ENCODE results near the gene AHNAK.

AHNAK gene

DNA sequence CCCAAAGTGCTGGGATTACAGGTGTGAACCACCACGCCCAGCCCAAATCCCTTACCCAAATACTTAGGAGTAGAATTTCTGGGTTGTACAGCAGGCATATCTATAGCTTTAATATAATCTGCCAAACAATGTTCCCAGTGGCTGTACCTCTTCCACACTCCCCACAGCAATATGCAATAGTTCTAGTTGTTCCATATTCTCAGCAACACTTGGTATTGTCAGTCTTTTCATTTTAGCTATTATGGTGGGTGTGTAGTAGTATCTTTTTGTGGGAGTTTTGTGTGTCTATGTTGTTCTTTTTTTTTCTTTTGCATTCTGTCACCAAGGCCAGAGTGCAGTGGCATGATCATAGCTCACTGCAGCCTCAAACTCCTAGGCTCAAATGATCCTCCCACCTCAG is 109.0 kb downstream of the AHNAK start:
- no peak for TF ChIP-seq POLR2AphosphoS5 (IDR thresholded peaks at IDR 0.05; ENCODE audit: low read depth)
- TF ChIP-seq, protein P1, sequence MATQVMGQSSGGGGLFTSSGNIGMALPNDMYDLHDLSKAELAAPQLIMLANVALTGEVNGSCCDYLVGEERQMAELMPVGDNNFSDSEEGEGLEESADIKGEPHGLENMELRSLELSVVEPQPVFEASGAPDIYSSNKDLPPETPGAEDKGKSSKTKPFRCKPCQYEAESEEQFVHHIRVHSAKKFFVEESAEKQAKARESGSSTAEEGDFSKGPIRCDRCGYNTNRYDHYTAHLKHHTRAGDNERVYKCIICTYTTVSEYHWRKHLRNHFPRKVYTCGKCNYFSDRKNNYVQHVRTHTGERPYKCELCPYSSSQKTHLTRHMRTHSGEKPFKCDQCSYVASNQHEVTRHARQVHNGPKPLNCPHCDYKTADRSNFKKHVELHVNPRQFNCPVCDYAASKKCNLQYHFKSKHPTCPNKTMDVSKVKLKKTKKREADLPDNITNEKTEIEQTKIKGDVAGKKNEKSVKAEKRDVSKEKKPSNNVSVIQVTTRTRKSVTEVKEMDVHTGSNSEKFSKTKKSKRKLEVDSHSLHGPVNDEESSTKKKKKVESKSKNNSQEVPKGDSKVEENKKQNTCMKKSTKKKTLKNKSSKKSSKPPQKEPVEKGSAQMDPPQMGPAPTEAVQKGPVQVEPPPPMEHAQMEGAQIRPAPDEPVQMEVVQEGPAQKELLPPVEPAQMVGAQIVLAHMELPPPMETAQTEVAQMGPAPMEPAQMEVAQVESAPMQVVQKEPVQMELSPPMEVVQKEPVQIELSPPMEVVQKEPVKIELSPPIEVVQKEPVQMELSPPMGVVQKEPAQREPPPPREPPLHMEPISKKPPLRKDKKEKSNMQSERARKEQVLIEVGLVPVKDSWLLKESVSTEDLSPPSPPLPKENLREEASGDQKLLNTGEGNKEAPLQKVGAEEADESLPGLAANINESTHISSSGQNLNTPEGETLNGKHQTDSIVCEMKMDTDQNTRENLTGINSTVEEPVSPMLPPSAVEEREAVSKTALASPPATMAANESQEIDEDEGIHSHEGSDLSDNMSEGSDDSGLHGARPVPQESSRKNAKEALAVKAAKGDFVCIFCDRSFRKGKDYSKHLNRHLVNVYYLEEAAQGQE (IDR thresholded peaks at IDR 0.05; ENCODE audit: insufficient replicate concordance, low read depth), result no peak
- no peak for TF ChIP-seq GABPA (IDR thresholded peaks at IDR 0.05; ENCODE audit: low read depth)
- DNase-seq (ENCODE audit: low read depth in 1 of 2, low spot score in 1 of 2), result no peak
- H3K27ac ChIP-seq (replicated peaks), result no peak overlapping the region
- H3K4me3 ChIP-seq (replicated peaks; ENCODE audit: insufficient read depth, low read length), result no peak overlapping the region
- no peaks in the 10 kb centered on the region for H3K27me3 ChIP-seq (ENCODE audit: insufficient read depth, poor library complexity, severe bottlenecking)

GRCh38 chr11:62435846-62436660 is 110.6 kb downstream of the AHNAK start:
- no peak overlapping the region for H3K4me3 ChIP-seq (replicated peaks; ENCODE audit: insufficient read depth, low read length)
- TF ChIP-seq, protein P1 (IDR thresholded peaks at IDR 0.05; ENCODE audit: insufficient replicate concordance, low read depth), result no peak
- TF ChIP-seq SPI1 (IDR thresholded peaks at IDR 0.05; ENCODE audit: borderline replicate concordance, low read depth) (no peak; the same call in 1 of the 2 replicates), CTCF (IDR thresholded peaks at IDR 0.05; ENCODE audit: insufficient read depth, low read length) (no peak), POLR2AphosphoS5 (IDR thresholded peaks at IDR 0.05; ENCODE audit: low read depth) (no peak), GABPA (IDR thresholded peaks at IDR 0.05; ENCODE audit: low read depth) (no peak)
- no peaks in the 10 kb centered on the region for H3K27me3 ChIP-seq (ENCODE audit: insufficient read depth, poor library complexity, severe bottlenecking)
- H3K27ac ChIP-seq (replicated peaks), result no peak overlapping the region
- peak in 1 of 2 experiments; percentile 25 for DNase-seq (ENCODE audit: low read depth in 1 of 2, low spot score in 1 of 2)

GRCh38 chr11:62433904-62434276 is 112.7 kb downstream of the AHNAK start:
- Histone ChIP-seq H3K4me3 (replicated peaks; ENCODE audit: insufficient read depth, low read length) (no peak overlapping the region), H3K27ac (replicated peaks) (no peak overlapping the region), H3K27me3 (ENCODE audit: insufficient read depth, poor library complexity, severe bottlenecking) (no peaks in the 10 kb centered on the region)
- TF ChIP-seq SPI1 (IDR thresholded peaks at IDR 0.05; ENCODE audit: borderline replicate concordance, low read depth) (no peak), GABPA (IDR thresholded peaks at IDR 0.05; ENCODE audit: low read depth) (no peak), POLR2AphosphoS5 (IDR thresholded peaks at IDR 0.05; ENCODE audit: low read depth) (no peak), CTCF (IDR thresholded peaks at IDR 0.05; ENCODE audit: insufficient read depth, low read length) (no peak)
- TF ChIP-seq, protein P1 (IDR thresholded peaks at IDR 0.05; ENCODE audit: insufficient replicate concordance, low read depth), result no peak
- no peak for DNase-seq (ENCODE audit: low read depth in 1 of 2, low spot score in 1 of 2)
